Adrenal gland (tissue), 12 donors: ENCODE data around the gene TXNRD2. TPM values are rescaled to one million over a fixed set of nuclear protein-coding genes. Genes with fewer than 3 reads are reported as not detected.
"Not testable (repeated sequence)": the region's sequence is repeated elsewhere in the genome, so short reads cannot be mapped to it uniquely, and the experiment has no call there.

ENCODE experiments used
- DNase-seq, 7 donors: peaks; one replicate each; pipeline ENCODE4 v3.0.0-alpha.2; 2019 to 2020
- H3K27ac ChIP-seq, 5 donors: fragments of 200-600 bp; sonication (generic) in 4 of 5; 1 replicate in 3 of 5; 2 replicates in 2 of 5; pipeline versions ENCODE4 v1.5.1 to v1.8.0; 2016 to 2020; ENCODE audit warnings: mild to moderate bottlenecking in 1 of 5
- H3K27me3 ChIP-seq: fragments of 200-600 bp; 2 replicates; pipeline ENCODE4 v1.8.0; 2021
- H3K36me3 ChIP-seq, 2 donors: fragments of 200-600 bp; replicated peaks in 1 of 2; 1 replicate in 1 of 2; 2 replicates in 1 of 2; pipeline versions ENCODE4 v1.5.1 to v1.8.0; 2018 to 2022
- H3K4me1 ChIP-seq, 2 donors: fragments of 200-600 bp; replicated peaks in 1 of 2; 1 replicate in 1 of 2; 2 replicates in 1 of 2; pipeline versions ENCODE4 v1.5.1 to v1.8.0; 2018 to 2021
- H3K4me3 ChIP-seq, 4 donors: fragments of 200-600 bp; sonication (generic) in 3 of 4; one replicate each; pipeline ENCODE4 v1.5.1; 2016 to 2018
- H3K9me3 ChIP-seq, 3 donors: fragments of 200-600 bp; sonication (generic) in 1 of 3; replicated peaks in 1 of 3; 1 replicate in 2 of 3; 2 replicates in 1 of 3; pipeline versions ENCODE4 v1.5.1 to v1.8.0; 2016 to 2021
- CTCF ChIP-seq, 6 experiments: fragments of 450-650 bp in 4 of 6; fragments of 200-600 bp in 2 of 6; sonication (generic) in 1 of 6; IDR thresholded peaks; 1 replicate in 5 of 6; 2 replicates in 1 of 6; pipeline versions ENCODE4 v1.5.1 to v1.8.0; 2016 to 2021; ENCODE audit warnings: antibody characterized with exemption in 6 of 6, mild to moderate bottlenecking in 2 of 6, moderate library complexity in 1 of 6
- POLR2A ChIP-seq, 2 donors: fragments of 450-650 bp; IDR thresholded peaks; one replicate each; pipeline ENCODE4 v1.6.1; 2017; ENCODE audit warnings: antibody characterized with exemption in 2 of 2, mild to moderate bottlenecking in 2 of 2, moderate library complexity in 1 of 2
- WGBS, 4 donors: extraction: QIAGEN DNeasy Blood & Tissue Kit in 2 of 4; methylation state at CpG; one replicate each; pipeline versions ENCODE4 v1.1.5 to v1.1.7; 2013 to 2017; 5-methylcytosine and 5-hydroxymethylcytosine counted together
- intact Hi-C, 2 donors: fragments of 100-400 bp; cut with DNase I; formaldehyde crosslinking; loops; one replicate each; pipeline versions ENCODE4 v1.14.1 to v1.15.0; 2022 to 2023
- polyA plus RNA-seq, 3 donors: library from polyadenylated mRNA; stranded (reverse); fragments of 200-250 nt in 2 of 3; fragments of 350-450 nt in 1 of 3; fragmentation: Illumina TruSeq in 1 of 3; extraction: RNeasy Lipid Tissue Mini Kit (QIAGEN cat#74804) in 1 of 3; gene quantifications; one replicate each; pipeline ENCODE4 v1.2.3, GENCODE V29; 2013 to 2014
- total RNA-seq, 9 donors: library from RNA; depleted of rRNA in 4 of 9; stranded (reverse); fragments of >200 nt in 4 of 9; fragments of 120-200 nt in 1 of 9; fragmentation: NEBNext Ultra II Directional in 1 of 9; extraction: Animal tissue kit (Norgen Biotek cat#: 25700) in 1 of 9; gene quantifications; one replicate each; pipeline versions ENCODE4 v1.1.0 to v1.2.4, GENCODE V29; 2013 to 2023
- donor health status: healthy with polysubstance abuse.
- donor health status: Bipolar disorder and iron deficiency.
- donor health status: DM: yes; HTN: yes; CAD: no.
- donor health status: DM: no; HTN: no; CAD: no.
- donor health status: DM: no; HTN: no; CAD: no.
- donor health status: DM: yes; HTN: yes; CAD: no.

TXNRD2 gene
- total and polyA plus RNA-seq, 12 donors: 39.6 to 171 (median 59.5) TPM

- no peak for DNase-seq
These were observed 11.8 kb downstream of the TXNRD2 start for GRCh38 chr22:19929586-19930550.

GRCh38 chr22:19928207-19928606 lies 13.4 kb downstream of the TXNRD2 start:
- intact Hi-C loops: no loop called here
- H3K4me1 ChIP-seq: no peaks in the 10 kb centered on the region
- no peak for DNase-seq
- TF ChIP-seq POLR2A (IDR thresholded peaks at IDR 0.05) (no peak), CTCF (IDR thresholded peaks at IDR 0.05) (no peak)
- no peaks in the 10 kb centered on the region for H3K27me3 ChIP-seq
- no peak overlapping the region for H3K27ac ChIP-seq
- no peaks in the 10 kb centered on the region for H3K9me3 ChIP-seq
- H3K4me3 ChIP-seq: no peak overlapping the region
- WGBS, 4 donors: 70 to 75% (median 73%) methylated on average over 11 of the region's 11 CpGs
- H3K36me3 ChIP-seq: no peaks in the 10 kb centered on the region

More at GRCh38 chr22:19929586-19930550, 11.8 kb downstream of the TXNRD2 start:
- Histone ChIP-seq H3K4me3 (no peak overlapping the region), H3K27me3 (no peaks in the 10 kb centered on the region), H3K4me1 (no peaks in the 10 kb centered on the region), H3K27ac (no peak overlapping the region), H3K36me3 (no peaks in the 10 kb centered on the region), H3K9me3 (no peaks in the 10 kb centered on the region)
- 93 to 96% (median 94%) methylated on average over 14 to 21 of the region's 21 CpGs for WGBS, 4 donors
- intact Hi-C loops: no loop called here
- TF ChIP-seq POLR2A (IDR thresholded peaks at IDR 0.05) (no peak), CTCF (IDR thresholded peaks at IDR 0.05) (no peak)

GRCh38 chr22:19927696-19928095 lies 13.9 kb downstream of the TXNRD2 start:
- WGBS, 4 donors: 88 to 89% (median 88%) methylated on average over 7 of the region's 7 CpGs
- Histone ChIP-seq H3K4me3 (no peak overlapping the region), H3K4me1 (no peaks in the 10 kb centered on the region), H3K36me3 (no peaks in the 10 kb centered on the region), H3K9me3 (no peaks in the 10 kb centered on the region), H3K27me3 (no peaks in the 10 kb centered on the region), H3K27ac (no peak overlapping the region)
- intact Hi-C loops: no loop called here
- no peak for DNase-seq
- TF ChIP-seq POLR2A (IDR thresholded peaks at IDR 0.05) (no peak), CTCF (IDR thresholded peaks at IDR 0.05) (no peak)

GRCh38 chr22:19926028-19926427 lies 15.6 kb downstream of the TXNRD2 start:
- H3K4me1 ChIP-seq, H3K4me3 ChIP-seq, H3K27me3 ChIP-seq, H3K9me3 ChIP-seq, intact Hi-C loops, H3K27ac ChIP-seq, H3K36me3 ChIP-seq, DNase-seq: not testable (repeated sequence)
- 89 to 95% (median 92%) methylated on average over 10 to 11 of the region's 11 CpGs for WGBS, 4 donors
